Measurements from ENCODE around the gene SLC19A2.

SLC19A2 gene

GRCh38 chr1:169527451-169528214, 41.9 kb upstream of the SLC19A2 start:
- peak; percentile 38; the same call in 2 of the 3 replicates for ATAC-seq
- TF ChIP-seq ISL1 (CRISPR knock-in tag; IDR thresholded peaks at IDR 0.05) = no peak
- TF ChIP-seq CSDC2 (CRISPR knock-in tag; IDR thresholded peaks at IDR 0.05) = no peak
- TF ChIP-seq BACH2 (CRISPR knock-in tag; IDR thresholded peaks at IDR 0.05; ENCODE audit: borderline replicate concordance) = no peak
- TF ChIP-seq ARNTL (CRISPR knock-in tag; IDR thresholded peaks at IDR 0.05; ENCODE audit: borderline replicate concordance, low read depth) = no peak
- TF ChIP-seq, protein P1, sequence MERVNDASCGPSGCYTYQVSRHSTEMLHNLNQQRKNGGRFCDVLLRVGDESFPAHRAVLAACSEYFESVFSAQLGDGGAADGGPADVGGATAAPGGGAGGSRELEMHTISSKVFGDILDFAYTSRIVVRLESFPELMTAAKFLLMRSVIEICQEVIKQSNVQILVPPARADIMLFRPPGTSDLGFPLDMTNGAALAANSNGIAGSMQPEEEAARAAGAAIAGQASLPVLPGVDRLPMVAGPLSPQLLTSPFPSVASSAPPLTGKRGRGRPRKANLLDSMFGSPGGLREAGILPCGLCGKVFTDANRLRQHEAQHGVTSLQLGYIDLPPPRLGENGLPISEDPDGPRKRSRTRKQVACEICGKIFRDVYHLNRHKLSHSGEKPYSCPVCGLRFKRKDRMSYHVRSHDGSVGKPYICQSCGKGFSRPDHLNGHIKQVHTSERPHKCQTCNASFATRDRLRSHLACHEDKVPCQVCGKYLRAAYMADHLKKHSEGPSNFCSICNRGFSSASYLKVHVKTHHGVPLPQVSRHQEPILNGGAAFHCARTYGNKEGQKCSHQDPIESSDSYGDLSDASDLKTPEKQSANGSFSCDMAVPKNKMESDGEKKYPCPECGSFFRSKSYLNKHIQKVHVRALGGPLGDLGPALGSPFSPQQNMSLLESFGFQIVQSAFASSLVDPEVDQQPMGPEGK (CRISPR knock-in tag; IDR thresholded peaks at IDR 0.05; ENCODE audit: borderline replicate concordance) = no peak
- TF ChIP-seq CSRNP3 (CRISPR knock-in tag; IDR thresholded peaks at IDR 0.05) = no peak
- TF ChIP-seq ZNF8 (CRISPR knock-in tag; IDR thresholded peaks at IDR 0.05) = no peak

DNA sequence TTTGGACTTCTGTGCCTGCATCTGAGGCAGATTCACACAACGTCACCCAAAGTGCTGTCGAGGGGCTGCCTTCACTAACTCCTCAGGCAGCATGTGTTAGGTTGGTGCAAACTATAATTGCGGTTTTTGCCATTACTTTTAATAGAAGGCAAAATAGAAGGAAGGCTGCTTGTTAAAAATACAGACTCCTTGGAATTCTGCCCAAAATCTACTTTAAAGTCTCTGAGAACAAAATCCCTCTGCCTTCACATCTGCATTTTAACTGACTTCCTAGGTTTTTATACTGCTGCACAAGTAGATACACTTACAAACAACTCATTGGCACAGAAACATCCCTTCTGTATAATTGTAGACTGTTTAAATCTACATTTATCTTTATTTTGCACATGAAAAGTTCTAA, 41.3 kb upstream of the SLC19A2 start:
- TF ChIP-seq ZNF8 (CRISPR knock-in tag; IDR thresholded peaks at IDR 0.05) (no peak), ZC3H10 (CRISPR knock-in tag; IDR thresholded peaks at IDR 0.05) (no peak), CSRNP3 (CRISPR knock-in tag; IDR thresholded peaks at IDR 0.05) (no peak), SNAI2 (CRISPR knock-in tag; IDR thresholded peaks at IDR 0.05) (no peak), ZFP3 (CRISPR knock-in tag; IDR thresholded peaks at IDR 0.05) (no peak), TOX (CRISPR knock-in tag; IDR thresholded peaks at IDR 0.05; ENCODE audit: borderline replicate concordance) (no peak), CREB5 (CRISPR knock-in tag; IDR thresholded peaks at IDR 0.05; ENCODE audit: low read depth) (no peak), ZNF70 (CRISPR knock-in tag; IDR thresholded peaks at IDR 0.05) (no peak), GLIS3 (CRISPR knock-in tag; IDR thresholded peaks at IDR 0.05) (no peak), ESRRG (CRISPR knock-in tag; IDR thresholded peaks at IDR 0.05) (no peak), ARNTL (CRISPR knock-in tag; IDR thresholded peaks at IDR 0.05; ENCODE audit: borderline replicate concordance, low read depth) (no peak)
- TF ChIP-seq, protein P1 (CRISPR knock-in tag; IDR thresholded peaks at IDR 0.05; ENCODE audit: borderline replicate concordance) = no peak
- no peak for ATAC-seq

GRCh38 chr1:169526120-169526832, 40.5 kb upstream of the SLC19A2 start:
- no peak for ATAC-seq
- no peak for TF ChIP-seq ARNTL (CRISPR knock-in tag; IDR thresholded peaks at IDR 0.05; ENCODE audit: borderline replicate concordance, low read depth)
- no peak for TF ChIP-seq ESRRG (CRISPR knock-in tag; IDR thresholded peaks at IDR 0.05)
- no peak for TF ChIP-seq CSRNP3 (CRISPR knock-in tag; IDR thresholded peaks at IDR 0.05)
- no peak for TF ChIP-seq SNAI2 (CRISPR knock-in tag; IDR thresholded peaks at IDR 0.05)
- no peak for TF ChIP-seq POU6F1 (CRISPR knock-in tag; IDR thresholded peaks at IDR 0.05; ENCODE audit: borderline replicate concordance, low read depth)

Measured in SK-N-SH treated with all-trans-retinoic acid at 6 μM for 48 hours (cell line).